Anterior cingulate cortex (tissue), 58 donors: ENCODE data around the gene VSIG2.
A peak's percentile ranks its signal among the peaks of the same experiment; 100 is the strongest.

Source experiments
- DNase-seq, 58 donors: peaks; one replicate each; lab custom pipeline; 2025; lab: John Stamatoyannopoulos, UW

Gene VSIG2

GRCh38 chr11:124725719-124726105 is 26.3 kb downstream of the VSIG2 start:
- peak in 3 of 58 donors; percentile 14 to 66 (median 29) for DNase-seq

GRCh38 chr11:124724979-124725718 is 26.9 kb downstream of the VSIG2 start:
- DNase-seq = peak in 1 of 58 donors; percentile 41

DNA sequence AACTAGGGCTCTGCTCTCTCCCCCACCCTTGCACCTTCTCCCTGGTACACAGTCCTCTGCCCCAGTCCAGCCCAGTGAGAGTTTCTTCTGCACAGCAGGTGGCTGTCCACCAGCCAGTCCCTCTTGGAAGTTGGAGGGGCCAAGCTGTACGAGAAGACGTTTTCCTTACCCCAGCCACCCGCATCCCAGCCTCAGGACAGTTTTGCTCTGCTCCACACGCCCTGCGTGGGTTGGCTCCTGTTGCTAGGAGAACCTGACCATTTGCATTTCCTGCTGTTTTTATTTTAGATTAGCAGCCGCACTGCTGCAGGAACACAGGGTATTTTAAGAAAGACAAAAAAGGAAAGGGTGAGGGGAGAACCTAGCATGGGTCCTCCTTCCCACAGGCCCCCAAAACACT is 29.9 kb downstream of the VSIG2 start:
- no peak for DNase-seq

DNA sequence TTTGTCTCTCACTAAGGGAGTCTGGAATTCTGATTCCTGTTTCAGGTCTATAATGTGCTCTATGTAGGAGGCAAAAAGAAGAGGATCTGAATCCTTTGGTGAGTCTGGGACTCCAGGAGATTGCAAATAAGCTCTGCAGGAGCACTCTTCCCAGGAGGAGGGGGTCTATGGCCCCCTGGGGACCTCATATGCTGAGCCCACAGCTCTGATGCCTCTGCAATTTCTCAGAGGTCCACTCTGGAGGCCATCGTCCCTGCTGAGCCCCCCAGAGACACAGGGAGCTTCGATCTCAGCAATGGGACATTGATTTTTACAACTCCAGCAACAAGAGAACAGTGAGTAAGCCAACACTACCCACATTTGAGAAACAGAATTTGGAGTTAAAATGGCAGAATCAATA is 32.5 kb downstream of the VSIG2 start:
- no peak for DNase-seq

- DNase-seq = no peak
These were observed 33.3 kb downstream of the VSIG2 start for GRCh38 chr11:124718801-124719200.

- no peak for DNase-seq
These were observed 34.0 kb downstream of the VSIG2 start for GRCh38 chr11:124717786-124718651.

- DNase-seq = no peak
These were observed 34.7 kb downstream of the VSIG2 start for GRCh38 chr11:124717421-124717785.

DNA sequence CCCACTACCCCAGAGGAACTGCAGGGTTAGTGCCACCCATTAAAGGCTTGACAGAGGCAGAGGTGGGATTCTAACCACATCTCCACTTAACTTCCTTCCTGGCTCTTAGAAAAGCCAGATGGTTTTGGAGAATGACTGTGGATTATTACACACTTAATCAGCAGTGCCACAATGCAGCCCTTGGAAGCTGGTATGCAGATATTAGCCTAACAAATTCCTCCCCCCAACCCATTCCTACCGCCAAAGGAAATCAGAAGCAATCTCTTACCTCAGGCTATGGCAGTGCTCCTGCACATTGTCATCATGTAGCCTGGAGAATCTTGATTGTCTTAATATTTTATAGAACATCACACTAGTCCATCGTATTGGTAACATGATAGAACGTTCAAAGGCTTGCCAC is 35.5 kb downstream of the VSIG2 start:
- DNase-seq = no peak

- no peak for DNase-seq
These were observed 39.7 kb downstream of the VSIG2 start for GRCh38 chr11:124712392-124712791.

DNA sequence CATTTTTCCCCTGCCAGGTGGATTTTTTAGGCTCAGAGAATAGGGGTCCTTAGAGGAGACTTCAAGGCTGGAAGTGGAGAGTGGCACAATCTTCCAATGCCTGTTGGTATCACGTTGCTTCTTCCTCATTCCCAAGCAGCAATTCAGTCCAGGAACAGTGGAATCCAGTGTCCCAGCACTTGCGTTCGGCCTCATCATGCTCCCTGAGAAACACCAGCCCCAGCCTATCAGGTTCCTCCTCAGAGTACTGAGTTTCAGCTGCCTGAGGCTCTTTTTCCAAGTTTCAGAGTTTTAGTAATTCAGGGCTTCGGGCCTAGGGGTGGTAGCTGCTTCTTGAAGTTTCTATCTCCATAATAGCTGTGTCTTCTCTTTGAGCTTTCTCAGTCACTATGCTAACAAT is 44.2 kb downstream of the VSIG2 start:
- no peak for DNase-seq

- no peak for DNase-seq
These were observed 52.0 kb downstream of the VSIG2 start for GRCh38 chr11:124700028-124700427.

DNA sequence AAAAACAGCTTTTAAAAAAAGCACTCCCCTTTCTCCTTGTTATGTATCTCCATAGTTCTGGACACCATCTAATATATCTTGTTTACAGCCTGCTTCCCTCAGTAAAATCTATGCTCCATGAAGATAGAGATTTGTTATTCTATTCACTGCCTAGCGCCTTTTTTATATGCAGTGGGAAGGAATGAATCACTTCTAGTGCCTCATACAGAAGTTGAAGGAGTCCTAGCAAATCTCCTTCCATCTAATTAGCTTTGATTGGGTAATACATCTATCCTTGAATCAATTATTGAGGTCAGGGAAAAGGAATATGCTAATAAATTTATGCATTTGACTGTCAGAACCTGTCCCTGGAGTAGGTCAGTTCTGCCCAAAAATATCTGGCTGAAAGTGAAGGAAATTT is 52.5 kb downstream of the VSIG2 start:
- no peak for DNase-seq
